Kidney epithelial cell (primary cell): ENCODE measurements around the gene EIF2B5. TPM values are rescaled to one million over a fixed set of nuclear protein-coding genes. Genes with fewer than 3 reads are reported as not detected.

Experiments used
- DNase-seq: peaks from one replicate; pipeline ENCODE4 v3.0.0-alpha.2; 2010; ENCODE audit warnings: low read depth
- H3K27me3 ChIP-seq: 2 replicates; pipeline ENCODE4 v1.6.0; 2011; ENCODE audit warnings: low read length; ENCODE audit not compliant: control insufficient read depth, insufficient read depth
- H3K36me3 ChIP-seq: 2 replicates; pipeline ENCODE4 v1.5.1; 2011; ENCODE audit warnings: low read length; ENCODE audit not compliant: control insufficient read depth, insufficient read depth
- H3K4me3 ChIP-seq: 2 replicates; pipeline ENCODE4 v1.5.1; 2011; ENCODE audit warnings: low read depth, mild to moderate bottlenecking, control low read depth, low read length
- CTCF ChIP-seq: IDR thresholded peaks from 2 replicates; pipeline ENCODE4 v1.5.1; 2011; ENCODE audit warnings: mild to moderate bottlenecking, moderate library complexity, low read length, control low read depth, inconsistent platforms; ENCODE audit not compliant: insufficient read depth, poor library complexity, severe bottlenecking
- total RNA-seq: library from RNA; depleted of rRNA; stranded (reverse); fragments of >200 nt; gene quantifications from 2 replicates; pipeline ENCODE4 v1.2.3, GENCODE V29; 2015

The EIF2B5 gene
- 28.8 and 33.8 TPM in 2 replicates for total RNA-seq

- H3K36me3 ChIP-seq: no peaks in the 10 kb centered on the region
- no peaks in the 10 kb centered on the region for H3K27me3 ChIP-seq
- peak within 1 kb of the TSS; percentile 83 for H3K4me3 ChIP-seq
- peak; percentile 44 for TF ChIP-seq CTCF
- DNase-seq: peak; percentile 76
Observed at GRCh38 chr3:184135149-184135910, at the start of gene EIF2B5. Gene EIF2B5, plus strand, starts transcription at chr3:184135358. Its CDS starts 28 bp downstream, at chr3:184135386.

- no peaks in the 10 kb centered on the region for H3K36me3 ChIP-seq
- TF ChIP-seq CTCF: no peak
- DNase-seq: no peak
Observed at GRCh38 chr3:184085389-184085852, 49.7 kb upstream of the EIF2B5 start.

GRCh38 chr3:184092199-184092598, 43.0 kb upstream of the EIF2B5 start:
- no peaks in the 10 kb centered on the region for H3K27me3 ChIP-seq
- no peak for TF ChIP-seq CTCF
- H3K4me3 ChIP-seq: no peak overlapping the region
- no peak for DNase-seq
- no peaks in the 10 kb centered on the region for H3K36me3 ChIP-seq

More at GRCh38 chr3:184085389-184085852, 49.7 kb upstream of the EIF2B5 start:
- Histone ChIP-seq H3K27me3 (no peaks in the 10 kb centered on the region), H3K4me3 (no peak overlapping the region)

GRCh38 chr3:184096811-184097383, 38.3 kb upstream of the EIF2B5 start, which contains the start of gene HTR3E:
Gene HTR3E, plus strand, starts transcription at chr3:184097064. Its CDS starts 466 bp downstream, at chr3:184097530.
- no peaks in the 10 kb centered on the region for H3K27me3 ChIP-seq
- no peak for DNase-seq
- H3K4me3 ChIP-seq: no peak within 1 kb of the TSS
- TF ChIP-seq CTCF: no peak
- H3K36me3 ChIP-seq: no peaks in the 10 kb centered on the region

- no peaks in the 10 kb centered on the region for H3K27me3 ChIP-seq
- no peak overlapping the region for H3K4me3 ChIP-seq
- no peak for DNase-seq
- no peaks in the 10 kb centered on the region for H3K36me3 ChIP-seq
- TF ChIP-seq CTCF: no peak
Observed at GRCh38 chr3:184097556-184097955, 37.6 kb upstream of the EIF2B5 start.
